ENCODE results near the gene FARS2. TPM values are rescaled to one million over a fixed set of nuclear protein-coding genes. Genes with fewer than 3 reads are reported as not detected.

The FARS2 gene
- total and polyA plus RNA-seq, 9 of the 15 experiments (the other 6 are each of a cell fraction or from before 2014, with no cell fraction given): 16.5 to 62.2 (median 27.0) TPM

DNA sequence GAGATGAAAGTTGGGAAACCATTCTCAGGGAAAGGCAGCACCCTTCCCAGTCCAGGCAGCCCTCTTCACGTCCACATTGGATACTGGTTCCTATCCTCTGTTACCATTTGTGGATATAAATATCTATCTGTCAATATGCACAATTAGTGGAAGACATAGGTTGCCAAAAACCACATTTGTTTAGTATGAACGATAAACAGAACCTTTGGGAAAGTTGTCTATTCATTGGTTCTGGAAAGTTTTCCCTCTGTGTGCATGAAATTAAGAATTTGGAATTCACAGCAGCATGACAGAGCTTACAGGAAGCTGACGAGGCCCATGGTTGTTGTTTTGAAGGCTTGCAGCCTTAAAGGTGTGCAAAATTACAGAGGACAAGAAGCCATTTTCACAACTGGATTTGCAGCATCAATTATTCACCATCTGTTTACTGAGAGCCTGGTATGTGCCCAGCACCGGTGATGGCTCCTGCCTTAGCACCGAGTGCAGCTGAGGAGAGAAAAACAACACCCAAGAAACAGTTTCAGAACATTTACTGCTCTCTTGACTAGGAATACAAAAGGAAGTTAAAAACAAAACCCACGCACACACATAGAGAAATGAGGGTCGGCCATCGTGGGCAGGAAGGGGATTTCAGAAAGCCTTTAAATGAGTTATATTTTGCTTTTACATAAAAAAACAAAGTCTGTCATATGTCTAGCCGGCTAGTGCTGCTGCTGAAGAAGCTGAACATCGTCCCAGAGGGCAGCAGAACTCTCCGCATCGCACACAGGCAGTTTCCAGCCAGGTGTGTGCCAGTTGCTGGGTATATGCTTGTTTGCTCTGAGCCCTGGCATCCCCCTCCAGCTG is 319.6 kb downstream of the FARS2 start:
- FAIRE-seq: no peak
- Histone ChIP-seq H3K9me1 (ENCODE audit: control insufficient read depth, insufficient read depth, low read length) (no peaks in the 10 kb centered on the region), H3K4me3 (no peak overlapping the region), H3K4me1 (replicated peaks in 1 of 2; ENCODE audit: control insufficient read depth in 2 of 2, insufficient read depth in 2 of 2, low read length in 2 of 2) (no peaks in the 10 kb centered on the region), H4K20me1 (replicated peaks; ENCODE audit: control insufficient read depth, insufficient read depth, low read length) (no peaks in the 10 kb centered on the region), H3K9me3 (replicated peaks; ENCODE audit: control insufficient read depth, insufficient read depth, low read depth, low read length) (no peaks in the 10 kb centered on the region; the same call in 1 of the 2 replicates), H3K9ac (ENCODE audit: insufficient read depth in 1 of 2, low read depth in 2 of 2, low read length in 2 of 2) (no peak overlapping the region), H3K27me3 (ENCODE audit: control insufficient read depth in 2 of 2, insufficient read depth in 2 of 2, low read length in 2 of 2) (no peaks in the 10 kb centered on the region), H3K4me2 (ENCODE audit: insufficient read depth, low read length) (no peak overlapping the region), H3K36me3 (ENCODE audit: control insufficient read depth, insufficient read depth, low read length) (no peaks in the 10 kb centered on the region), H3K79me2 (ENCODE audit: control insufficient read depth, insufficient read depth, low read length) (no peaks in the 10 kb centered on the region), H3K27ac (ENCODE audit: extremely low read depth, low read depth, low read length) (no peak overlapping the region), H2AFZ (ENCODE audit: low read depth, low read length) (no peak overlapping the region)
- in situ Hi-C loops (cut with MboI) (no loop called here), intact Hi-C loops (cut with micrococcal nuclease) (no loop called here)
- ChIA-PET POLR2A (no interaction called here), CTCF (ENCODE audit: low intra/inter-chr PET ratio) (no interaction called here)
- WGBS (ENCODE audit: insufficient coverage, low coverage, missing lambda C conversion rate): 58% methylated on average over 12 of the region's 12 CpGs
- BruUV-seq (replicated peaks): no TSS peak
- no peak for ATAC-seq
- TF ChIP-seq, protein P1, sequence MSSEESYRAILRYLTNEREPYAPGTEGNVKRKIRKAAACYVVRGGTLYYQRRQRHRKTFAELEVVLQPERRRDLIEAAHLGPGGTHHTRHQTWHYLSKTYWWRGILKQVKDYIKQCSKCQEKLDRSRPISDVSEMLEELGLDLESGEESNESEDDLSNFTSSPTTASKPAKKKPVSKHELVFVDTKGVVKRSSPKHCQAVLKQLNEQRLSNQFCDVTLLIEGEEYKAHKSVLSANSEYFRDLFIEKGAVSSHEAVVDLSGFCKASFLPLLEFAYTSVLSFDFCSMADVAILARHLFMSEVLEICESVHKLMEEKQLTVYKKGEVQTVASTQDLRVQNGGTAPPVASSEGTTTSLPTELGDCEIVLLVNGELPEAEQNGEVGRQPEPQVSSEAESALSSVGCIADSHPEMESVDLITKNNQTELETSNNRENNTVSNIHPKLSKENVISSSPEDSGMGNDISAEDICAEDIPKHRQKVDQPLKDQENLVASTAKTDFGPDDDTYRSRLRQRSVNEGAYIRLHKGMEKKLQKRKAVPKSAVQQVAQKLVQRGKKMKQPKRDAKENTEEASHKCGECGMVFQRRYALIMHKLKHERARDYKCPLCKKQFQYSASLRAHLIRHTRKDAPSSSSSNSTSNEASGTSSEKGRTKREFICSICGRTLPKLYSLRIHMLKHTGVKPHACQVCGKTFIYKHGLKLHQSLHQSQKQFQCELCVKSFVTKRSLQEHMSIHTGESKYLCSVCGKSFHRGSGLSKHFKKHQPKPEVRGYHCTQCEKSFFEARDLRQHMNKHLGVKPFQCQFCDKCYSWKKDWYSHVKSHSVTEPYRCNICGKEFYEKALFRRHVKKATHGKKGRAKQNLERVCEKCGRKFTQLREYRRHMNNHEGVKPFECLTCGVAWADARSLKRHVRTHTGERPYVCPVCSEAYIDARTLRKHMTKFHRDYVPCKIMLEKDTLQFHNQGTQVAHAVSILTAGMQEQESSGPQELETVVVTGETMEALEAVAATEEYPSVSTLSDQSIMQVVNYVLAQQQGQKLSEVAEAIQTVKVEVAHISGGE (CRISPR knock-in tag; IDR thresholded peaks at IDR 0.05): no peak
- no peak for TF ChIP-seq HCFC1 (IDR thresholded peaks at IDR 0.05; ENCODE audit: low read depth, low read length)
- TF ChIP-seq E2F3 (CRISPR knock-in tag; IDR thresholded peaks at IDR 0.05): no peak
- TF ChIP-seq ZNF699 (CRISPR knock-in tag; IDR thresholded peaks at IDR 0.05; ENCODE audit: insufficient replicate concordance): no peak
- TF ChIP-seq GABPB1 (CRISPR knock-in tag; IDR thresholded peaks at IDR 0.05): no peak
- TF ChIP-seq, protein P2, sequence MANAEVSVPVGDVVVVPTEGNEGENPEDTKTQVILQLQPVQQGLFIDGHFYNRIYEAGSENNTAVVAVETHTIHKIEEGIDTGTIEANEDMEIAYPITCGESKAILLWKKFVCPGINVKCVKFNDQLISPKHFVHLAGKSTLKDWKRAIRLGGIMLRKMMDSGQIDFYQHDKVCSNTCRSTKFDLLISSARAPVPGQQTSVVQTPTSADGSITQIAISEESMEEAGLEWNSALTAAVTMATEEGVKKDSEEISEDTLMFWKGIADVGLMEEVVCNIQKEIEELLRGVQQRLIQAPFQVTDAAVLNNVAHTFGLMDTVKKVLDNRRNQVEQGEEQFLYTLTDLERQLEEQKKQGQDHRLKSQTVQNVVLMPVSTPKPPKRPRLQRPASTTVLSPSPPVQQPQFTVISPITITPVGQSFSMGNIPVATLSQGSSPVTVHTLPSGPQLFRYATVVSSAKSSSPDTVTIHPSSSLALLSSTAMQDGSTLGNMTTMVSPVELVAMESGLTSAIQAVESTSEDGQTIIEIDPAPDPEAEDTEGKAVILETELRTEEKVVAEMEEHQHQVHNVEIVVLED (CRISPR knock-in tag; IDR thresholded peaks at IDR 0.05): no peak
- TF ChIP-seq, protein P3, sequence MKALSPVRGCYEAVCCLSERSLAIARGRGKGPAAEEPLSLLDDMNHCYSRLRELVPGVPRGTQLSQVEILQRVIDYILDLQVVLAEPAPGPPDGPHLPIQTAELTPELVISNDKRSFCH (CRISPR knock-in tag; IDR thresholded peaks at IDR 0.05): no peak
- TF ChIP-seq, protein P3 (tag; IDR thresholded peaks at IDR 0.05): no peak
- DNase-seq (ENCODE audit: extremely low read depth in 1 of 4, low spot score in 3 of 4): no peak
